ENCODE measurements around the gene C15orf61.
A peak's percentile ranks its signal among the peaks of the same experiment; 100 is the strongest.

Gene C15orf61

DNA sequence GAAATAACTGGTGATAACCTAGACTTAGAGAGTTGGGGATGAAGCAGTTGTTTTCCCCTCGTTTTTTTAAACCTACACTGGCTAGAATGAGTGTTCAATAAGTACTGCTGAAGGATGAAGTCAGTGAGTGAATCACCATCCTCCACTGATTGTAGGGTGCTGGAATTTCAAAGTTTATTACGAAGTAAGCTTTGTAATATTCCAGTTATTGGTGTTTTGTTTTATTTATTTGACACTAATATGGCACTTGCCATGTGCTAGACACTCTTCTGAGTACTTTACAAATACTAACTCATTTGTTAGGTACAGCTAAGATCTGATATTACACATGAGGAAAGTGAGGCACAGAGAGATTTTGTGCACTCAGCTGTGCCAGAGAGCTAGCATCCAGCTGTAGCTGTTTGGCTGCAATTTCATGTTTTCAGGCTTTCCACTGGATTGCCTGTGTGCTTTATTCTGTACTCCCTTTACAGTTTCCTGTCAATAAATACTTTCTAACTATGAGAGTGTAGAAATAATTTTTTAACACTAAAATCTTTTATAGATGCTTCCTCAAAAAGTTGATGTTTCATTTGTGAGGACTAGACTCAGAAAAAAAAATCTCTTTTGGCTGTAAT, 27.4 kb downstream of the C15orf61 start:
- intact Hi-C loops (cut with DNase I) = no loop called here
- DNase-seq = no peak

DNA sequence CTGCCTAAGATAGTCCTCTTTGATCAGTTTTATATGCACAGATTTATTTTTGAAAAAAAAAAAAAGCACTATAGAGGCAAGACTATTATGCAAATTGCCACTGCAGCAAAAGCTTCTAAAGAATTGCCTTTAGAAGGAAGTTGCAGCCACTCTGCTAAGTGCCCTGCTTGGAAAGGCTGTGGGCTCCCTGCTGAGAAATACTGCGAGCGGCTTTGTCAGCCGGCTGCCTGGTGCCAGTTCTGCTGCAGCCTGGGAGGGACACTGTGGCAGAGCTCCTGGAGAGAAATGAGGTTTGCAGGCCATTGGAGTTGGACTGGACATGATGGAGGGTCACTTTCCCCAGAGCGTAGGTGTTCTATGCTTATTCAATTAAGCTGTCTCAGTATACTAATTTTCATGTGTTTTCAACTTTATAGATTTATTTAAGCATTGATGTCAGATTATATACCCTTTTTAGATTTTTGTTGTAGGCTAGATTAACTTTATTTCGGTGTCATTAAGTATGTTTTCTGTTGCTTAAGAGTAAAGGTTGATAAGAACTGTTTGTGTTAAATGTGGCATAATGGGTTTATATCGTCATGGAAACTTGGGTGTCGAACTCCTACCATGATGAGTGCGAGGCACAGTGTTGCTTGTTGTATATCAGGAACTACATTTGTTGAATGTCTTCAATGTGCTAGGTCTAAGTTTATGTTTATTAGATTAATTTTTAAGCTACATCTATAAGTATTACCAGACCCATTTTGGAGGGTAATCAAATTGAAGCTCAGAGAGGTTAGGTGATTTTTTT, 28.1 kb downstream of the C15orf61 start:
- intact Hi-C loops (cut with DNase I) = no loop called here
- DNase-seq = peak; percentile 52 to 95 (median 72)

DNA sequence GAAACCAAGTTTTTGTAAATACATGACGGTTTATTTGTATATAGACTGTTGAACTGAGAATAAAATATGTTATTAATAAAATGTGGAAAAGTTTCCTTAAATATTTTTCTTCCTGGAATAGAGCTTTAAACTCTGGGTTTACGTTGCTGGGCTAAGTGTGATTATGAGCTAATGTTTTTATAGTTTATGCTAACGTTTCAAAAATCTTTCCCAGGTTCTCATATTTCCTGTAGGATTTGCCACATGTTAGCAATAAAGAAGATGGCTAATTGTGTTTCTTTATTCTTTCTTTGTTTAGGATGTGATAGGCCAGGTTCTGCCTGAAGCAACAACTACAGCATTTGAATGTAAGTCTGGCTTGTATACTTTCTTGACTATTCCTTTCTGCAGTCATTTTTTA, 28.8 kb downstream of the C15orf61 start:
- intact Hi-C loops (cut with DNase I) = no loop called here
- DNase-seq = no peak

DNA sequence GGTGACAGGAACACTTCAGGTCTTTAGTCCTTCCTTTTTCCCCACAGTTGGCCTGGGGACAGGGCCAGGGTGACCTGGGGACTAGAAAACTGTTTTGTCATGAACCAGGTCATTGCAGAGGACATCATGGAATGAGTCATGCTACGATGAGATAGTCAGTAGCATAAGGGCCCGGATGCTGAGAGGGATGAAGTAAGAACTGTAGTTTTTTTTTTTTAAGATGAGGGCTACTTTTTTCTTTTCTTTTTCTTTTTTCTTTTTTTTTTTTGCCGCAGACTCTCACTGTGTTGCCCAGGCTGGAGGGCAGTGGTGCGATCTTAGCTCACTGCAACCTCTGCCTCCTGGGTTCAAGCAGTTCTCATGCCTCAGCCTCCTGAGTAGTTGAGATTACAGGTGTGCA, 29.6 kb downstream of the C15orf61 start:
- intact Hi-C loops (cut with DNase I) = no loop called here
- DNase-seq = no peak

DNA sequence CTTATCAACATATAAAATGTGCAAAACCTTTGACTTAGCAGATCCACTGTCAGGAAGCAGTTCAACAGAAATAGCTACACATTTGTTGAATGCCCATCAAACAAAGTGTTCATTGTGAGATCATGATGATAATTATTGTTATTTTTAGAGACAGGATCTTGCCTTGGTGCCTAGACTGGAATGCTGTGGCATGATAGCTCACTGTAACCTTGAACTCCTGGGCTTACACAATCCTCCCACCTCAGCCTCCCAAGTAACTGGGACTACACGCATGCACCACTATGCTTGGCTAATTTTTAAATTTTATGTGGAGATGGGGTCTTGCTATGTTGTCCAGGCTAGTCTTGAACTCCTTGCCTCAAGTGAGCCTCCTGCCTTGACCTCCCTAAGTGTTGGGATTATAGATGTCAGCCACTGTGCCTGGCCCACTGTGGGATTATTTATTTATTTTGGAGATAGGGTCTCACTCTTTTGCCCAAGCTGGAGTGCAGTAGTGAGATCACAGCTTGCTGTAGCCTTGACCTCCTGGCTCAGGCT, 30.3 kb downstream of the C15orf61 start:
- intact Hi-C loops (cut with DNase I) = no loop called here
- no peak for DNase-seq

DNA sequence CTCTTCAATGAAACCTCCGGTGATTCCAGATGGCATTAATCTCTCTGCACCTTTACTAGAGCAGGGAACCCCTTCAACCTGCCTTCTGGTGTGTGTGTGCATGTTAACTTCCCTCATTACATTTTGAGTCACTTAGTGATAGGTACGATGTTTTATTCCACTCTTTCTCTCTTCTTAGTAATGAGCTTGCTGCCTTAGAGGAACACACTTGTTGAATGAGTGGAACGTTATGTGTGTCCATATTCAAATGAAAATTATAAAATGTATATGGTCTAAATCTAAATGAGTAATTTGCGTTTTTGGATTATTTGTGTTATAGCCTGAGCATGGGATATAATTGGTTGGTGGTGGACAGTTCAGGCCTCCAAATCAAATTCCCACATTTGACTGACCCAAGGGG, 33.6 kb downstream of the C15orf61 start:
- intact Hi-C loops (cut with DNase I) = no loop called here
- no peak for DNase-seq

DNA sequence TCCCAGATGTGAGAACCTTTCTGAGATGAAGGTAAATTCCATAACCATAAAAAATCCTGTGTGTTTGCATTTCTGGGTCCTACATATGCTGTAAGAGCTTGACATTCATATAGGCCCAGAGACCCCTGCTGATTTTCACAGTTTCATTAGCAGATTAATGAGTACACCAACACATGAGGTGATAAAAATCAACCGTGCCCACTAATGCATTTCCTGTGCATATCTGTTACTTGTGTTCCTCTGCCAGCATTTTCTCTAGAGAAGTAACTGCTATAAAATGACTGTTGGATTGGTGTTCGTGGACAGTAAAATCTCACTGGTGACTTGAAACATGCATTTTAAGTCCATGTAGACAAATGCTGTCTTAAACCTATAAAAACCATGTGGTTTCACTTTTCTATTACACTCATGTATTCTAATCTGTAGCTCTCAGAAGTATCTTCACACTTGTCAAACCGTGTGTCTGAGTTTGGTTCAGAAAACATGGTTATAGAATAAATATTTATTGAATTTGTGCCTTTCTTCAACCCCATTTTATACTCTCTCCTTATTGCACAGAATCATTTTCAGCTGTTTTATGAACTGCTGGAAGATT, 36.1 kb downstream of the C15orf61 start:
- intact Hi-C loops (cut with DNase I) = no loop called here

DNA sequence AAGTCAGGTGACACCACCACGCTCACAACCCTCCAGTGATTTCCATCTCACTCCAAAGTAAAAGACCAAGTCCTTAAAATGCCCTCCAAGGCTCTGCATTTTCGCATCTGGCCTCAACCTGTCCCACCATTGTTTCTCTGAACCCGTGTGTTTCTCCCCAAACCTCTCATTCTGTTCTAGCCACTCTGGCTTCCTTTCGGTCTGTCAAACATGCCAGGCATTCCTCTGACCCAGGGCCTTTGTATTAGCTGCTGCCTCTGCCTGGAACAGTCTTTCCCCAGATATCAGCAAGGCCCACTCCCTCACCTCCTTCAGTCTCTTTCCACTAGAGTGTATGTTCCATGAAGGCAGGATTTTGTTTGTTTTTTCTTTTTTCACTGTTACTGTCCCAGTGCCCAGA, 37.6 kb downstream of the C15orf61 start:
- DNase-seq = no peak

More for the DNA sequence above, 36.1 kb downstream of the C15orf61 start:
- DNase-seq = no peak

DNA sequence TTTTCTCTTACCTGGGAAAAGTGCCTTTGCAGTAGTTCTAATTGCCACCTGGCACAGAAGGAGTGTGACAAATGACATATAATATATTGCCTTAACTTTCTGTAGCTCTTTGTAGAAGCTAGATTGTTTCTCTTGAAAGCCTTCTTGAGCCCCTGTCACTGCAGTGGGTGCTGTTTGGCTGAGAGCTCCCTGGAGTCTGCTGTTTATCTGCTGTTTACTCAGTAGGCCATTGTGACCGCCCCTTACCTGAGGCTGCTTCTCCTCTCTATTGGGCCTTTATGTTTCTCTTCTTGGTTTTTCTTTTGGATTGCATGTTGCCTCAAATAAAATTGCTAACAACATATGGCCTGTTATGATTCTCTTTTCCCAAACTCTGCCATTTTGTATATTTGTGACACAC, 38.2 kb downstream of the C15orf61 start:
- intact Hi-C loops (cut with DNase I) = no loop called here
- no peak for DNase-seq

More for the DNA sequence above, 37.6 kb downstream of the C15orf61 start:
- intact Hi-C loops (cut with DNase I) = no loop called here

DNA sequence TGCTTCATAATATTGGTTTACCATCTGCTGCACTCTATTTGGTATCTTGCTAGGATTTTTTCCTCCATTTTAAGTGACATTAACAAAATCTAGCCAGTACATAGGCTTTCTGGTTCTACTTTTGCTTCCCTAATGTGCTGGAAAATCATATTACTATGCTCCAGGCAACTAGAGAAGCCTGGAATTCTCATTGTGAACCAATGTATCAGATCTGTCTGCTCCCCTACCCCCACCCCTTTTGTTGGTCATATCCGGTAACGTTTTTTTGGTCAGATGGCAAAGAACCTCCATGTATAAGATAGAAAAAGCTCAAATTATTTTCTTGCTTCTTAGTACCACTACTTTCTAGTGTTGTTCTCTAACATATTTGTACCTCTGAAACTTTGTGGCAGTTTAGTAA, 38.6 kb downstream of the C15orf61 start:
- intact Hi-C loops (cut with DNase I) = no loop called here
- DNase-seq = no peak

DNA sequence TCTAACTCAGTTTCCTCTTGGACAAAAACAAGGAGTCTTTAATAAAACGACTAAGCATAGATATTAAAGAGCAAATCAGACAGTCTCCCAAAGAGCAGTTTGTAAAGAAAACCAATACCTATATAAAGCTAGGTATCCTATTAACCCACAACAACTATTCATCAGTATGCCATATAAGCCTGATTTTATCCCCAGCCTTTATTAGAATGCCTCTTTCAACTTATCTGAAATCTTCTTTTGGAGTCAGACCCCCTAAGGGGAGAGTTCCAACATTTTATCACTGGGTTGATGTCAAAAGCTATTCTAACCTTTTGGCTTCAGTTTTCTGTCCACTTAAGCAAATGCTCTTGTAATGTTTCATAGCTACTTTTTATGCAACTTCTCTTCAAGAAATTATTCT, 39.4 kb downstream of the C15orf61 start:
- DNase-seq = no peak
- intact Hi-C loops (cut with DNase I) = no loop called here

DNA sequence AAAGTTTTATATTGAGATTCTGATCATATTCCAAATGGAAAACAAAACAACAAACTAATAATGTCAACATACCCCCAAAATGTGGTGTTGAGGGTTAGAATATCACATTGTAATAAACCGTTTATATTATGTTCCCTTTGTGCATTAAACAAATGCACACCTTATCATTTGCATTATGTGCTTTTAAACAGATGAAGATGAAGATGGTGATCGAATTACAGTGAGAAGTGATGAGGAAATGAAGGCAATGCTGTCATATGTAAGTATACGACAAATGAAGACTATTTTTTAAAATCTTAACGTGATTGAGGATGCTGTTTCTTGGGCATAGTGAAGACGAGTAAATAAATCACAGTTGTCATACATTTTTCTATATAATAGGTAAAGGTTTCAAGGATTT, 42.2 kb downstream of the C15orf61 start:
- intact Hi-C loops (cut with DNase I) = no loop called here
- no peak for DNase-seq

DNA sequence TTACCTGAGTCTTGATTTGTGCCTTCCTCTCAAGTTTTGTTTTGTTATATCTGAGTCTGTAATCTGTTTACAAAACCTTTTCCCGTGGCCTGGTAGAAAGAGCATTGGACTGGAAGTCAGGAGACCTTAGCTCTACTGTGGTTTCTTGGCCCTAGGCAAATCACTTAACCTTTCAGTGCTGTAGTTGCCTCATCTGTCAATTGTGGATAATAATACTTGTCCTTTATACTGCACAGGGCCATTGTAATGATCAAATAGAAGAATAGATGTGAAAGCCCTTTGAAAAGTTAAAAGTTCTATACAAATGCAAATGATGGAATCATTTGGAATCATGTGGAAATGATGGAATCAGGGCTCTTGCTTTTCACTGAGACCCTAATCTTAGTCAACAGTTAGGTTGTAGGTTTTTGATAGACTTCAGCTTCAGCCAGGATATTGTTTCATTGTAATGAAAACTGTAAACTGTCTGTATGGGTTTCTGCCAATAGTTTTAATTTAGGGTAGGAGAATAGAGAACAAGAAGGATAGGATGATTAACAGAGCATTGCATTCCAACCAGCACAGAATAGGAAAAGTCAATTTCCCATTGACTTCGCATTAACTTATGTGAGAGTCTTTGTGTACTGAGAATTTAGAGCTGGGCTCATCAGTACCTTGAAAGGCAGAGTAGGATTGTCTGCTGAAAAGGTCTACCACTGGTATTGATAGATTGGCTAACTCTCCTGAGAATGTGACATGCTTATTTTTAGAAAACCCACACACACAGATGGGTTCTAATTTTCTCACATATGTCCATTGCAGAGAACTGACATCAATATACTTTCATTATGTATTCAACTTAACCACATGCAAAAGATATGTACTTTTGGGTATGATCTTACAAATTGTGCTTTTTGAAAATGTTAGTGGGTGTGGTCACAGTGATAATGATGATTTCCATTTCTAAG, 43.4 kb downstream of the C15orf61 start:
- intact Hi-C loops (cut with DNase I) = no loop called here
- DNase-seq = no peak

DNA sequence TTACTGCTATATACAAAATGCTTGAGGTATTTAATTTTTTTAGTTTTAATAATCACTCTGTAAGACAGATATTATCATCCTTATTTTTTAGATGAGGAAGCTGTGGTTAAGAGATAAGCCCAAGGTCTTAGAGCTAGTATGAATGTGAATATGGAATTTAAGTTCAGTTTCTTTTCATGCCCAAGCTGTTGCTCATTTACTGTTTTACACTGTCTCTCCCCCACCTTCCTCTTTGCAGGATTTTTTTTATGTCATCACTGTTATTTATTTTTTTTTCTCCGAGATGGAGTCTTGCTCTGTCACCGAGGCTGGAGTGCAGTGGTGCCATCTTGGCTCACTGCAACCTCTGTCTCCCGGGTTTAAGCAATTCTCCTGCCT, 44.0 kb downstream of the C15orf61 start:
- DNase-seq = no peak
- intact Hi-C loops (cut with DNase I) = no loop called here

DNA sequence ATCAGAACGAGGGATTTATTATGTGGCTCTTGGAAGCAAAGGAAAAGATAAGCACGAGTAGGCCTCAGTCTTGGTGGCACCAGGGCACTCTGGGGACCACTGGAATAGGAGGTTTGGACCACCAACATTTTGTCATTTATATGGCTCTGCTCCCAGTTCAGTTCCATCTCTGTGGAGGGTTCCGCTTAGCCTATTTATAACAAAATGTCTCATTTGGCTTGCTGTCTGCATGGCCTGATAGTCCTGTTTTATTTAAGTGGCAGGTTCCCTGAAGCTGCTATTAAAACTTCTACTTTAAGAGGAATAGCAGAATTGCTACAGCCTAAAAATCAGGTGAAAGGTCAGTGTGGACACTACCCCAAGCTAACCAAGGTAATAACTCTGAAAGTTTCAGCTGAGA, 48.7 kb downstream of the C15orf61 start:
- intact Hi-C loops (cut with DNase I) = no loop called here
- no peak for DNase-seq

DNA sequence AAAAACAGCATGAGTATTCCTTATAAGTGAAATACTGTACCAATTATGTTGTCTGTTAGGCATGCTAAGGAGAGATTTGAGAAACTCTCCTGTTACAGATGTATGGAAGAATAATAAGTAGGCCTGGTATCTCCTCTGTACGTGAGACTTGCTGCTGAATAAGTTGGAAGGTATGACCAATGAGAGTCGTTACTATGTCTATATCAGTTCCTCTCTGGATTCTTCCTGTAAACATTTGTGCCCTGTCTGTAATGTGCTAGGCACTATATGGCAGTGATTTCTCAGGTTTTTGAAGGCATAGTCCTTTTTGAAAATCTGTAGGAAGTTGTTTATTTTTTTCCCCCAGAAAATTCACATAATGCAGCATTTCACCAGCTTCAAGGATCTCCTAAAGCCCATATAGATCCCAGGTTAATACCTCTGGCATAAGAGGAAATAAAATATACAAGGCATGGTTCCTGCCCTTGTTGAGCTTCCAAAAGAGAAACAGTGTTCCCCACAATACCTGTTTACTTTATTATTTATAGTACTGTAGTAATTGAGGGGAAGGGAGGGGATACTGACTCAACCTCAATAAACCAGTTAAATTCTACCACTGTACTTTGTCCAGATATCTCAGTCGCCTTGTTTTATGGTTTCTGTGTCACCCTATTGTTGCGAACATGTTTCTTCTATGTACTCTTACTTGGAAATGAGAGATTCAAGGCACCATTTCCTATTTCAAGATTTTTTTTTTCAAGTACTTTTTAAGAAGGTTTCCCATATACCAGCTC, 50.1 kb downstream of the C15orf61 start:
- no peak for DNase-seq
- intact Hi-C loops (cut with DNase I) = no loop called here

DNA sequence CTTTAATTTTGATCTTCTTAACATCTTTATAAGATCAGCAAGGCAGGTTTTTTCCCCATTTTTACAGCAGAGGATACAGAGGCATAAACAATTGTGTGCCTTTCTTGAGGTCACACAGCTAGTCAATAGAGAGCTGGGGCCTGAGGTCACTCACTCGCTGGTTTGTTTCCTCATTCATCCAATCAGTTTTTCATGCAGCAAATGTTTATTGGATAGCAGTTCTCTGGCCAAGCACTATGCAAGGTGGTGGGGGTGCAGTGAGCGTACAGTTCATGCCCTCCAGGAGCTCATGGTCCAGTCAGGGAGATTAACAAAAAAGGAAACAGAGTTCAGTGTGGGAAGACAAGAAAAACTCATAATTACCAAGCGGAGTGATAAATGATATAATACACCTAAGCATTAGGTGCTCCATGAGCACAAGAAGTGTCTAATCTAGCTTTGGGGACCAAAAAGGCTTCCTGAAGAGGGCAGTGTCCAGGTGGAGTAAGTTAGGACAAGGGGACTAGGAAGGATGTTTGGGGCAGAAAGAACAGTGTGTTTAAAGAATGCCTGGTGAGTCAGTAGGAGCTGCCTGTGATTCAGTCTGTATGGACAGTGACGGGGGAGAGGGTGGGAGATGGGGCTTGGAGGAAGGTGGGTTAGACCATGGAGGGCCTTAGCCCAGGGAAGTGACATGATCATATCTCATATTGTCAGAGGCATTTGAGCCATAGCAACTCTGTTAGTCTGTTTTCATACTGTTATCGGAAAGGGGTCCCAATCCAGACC, 50.9 kb downstream of the C15orf61 start:
- DNase-seq = no peak
- intact Hi-C loops (cut with DNase I) = no loop called here

DNA sequence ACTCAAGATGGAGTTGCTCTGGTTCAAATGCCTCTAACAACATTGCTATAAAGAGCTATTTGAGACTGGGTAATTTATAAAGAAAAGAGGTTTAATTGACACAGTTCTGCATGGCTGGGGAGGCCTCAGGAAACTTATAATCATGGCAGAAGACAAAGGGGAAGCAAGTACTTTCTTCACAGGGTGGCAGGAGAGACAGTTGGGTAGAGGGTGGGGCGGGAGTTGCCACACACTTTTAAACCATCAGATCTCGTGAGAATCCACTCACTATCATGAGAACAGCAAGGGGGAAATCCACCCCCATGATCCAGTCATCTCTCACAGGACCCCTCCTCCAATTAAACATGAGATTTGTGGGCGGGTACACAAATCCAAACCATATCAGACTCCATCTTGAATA, 52.3 kb downstream of the C15orf61 start:
- intact Hi-C loops (cut with DNase I) = no loop called here
- no peak for DNase-seq

DNA sequence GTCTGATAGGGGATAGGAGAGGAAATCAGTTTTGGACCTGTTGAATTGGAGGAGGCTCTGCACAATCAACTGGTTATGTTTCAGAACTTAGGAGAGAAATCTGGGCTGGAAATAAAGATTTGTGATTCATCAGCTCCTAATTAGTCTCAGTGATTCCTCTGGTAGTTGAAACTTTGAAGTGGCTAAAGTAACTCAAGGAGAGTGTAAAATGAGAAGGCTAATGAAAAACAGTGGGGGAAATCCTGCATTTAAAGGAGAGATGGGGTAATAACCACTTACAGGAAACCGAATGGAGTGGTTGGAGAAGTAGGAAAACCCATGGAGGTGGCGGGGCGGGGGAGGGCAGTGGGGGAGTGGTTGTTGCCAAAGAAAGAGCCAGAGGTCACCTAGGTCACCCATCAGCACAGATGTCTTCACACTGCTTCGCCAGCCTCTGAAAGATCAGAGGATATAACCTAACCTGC, 54.1 kb downstream of the C15orf61 start:
- intact Hi-C loops (cut with DNase I) = no loop called here
- DNase-seq = no peak

All from posterior cingulate gyrus (tissue), 11 donors.